ENCODE results near the gene ZCCHC14. TPM values are rescaled to one million over a fixed set of nuclear protein-coding genes. Genes with fewer than 3 reads are reported as not detected.

Gene ZCCHC14
- total RNA-seq, 1 donor from 2014 or later: 19.0 TPM

GRCh38 chr16:87356491-87356853, 136.4 kb downstream of the ZCCHC14 start:
- peaks cover 38% of the 10 kb centered on the region for H4K20me1 ChIP-seq (ENCODE audit: insufficient read depth, low read length)
- no peaks in the 10 kb centered on the region for H3K27me3 ChIP-seq (ENCODE audit: insufficient read depth, low read length)
- DNase-seq (ENCODE audit: low read depth): no peak
- no peak for FAIRE-seq
- no peak overlapping the region for H2AFZ ChIP-seq (ENCODE audit: low read depth, low read length)
- H3K27ac ChIP-seq (ENCODE audit: low read depth, low read length): no peak overlapping the region
- no peaks in the 10 kb centered on the region for H3K4me1 ChIP-seq (ENCODE audit: insufficient read depth, low read length)
- no peak overlapping the region for H3K9ac ChIP-seq (ENCODE audit: low read length)
- Mint-ChIP-seq H3K27me3 (ENCODE audit: low read depth, unreplicated experiment) (no peaks in the 10 kb centered on the region), H3K9me3 (ENCODE audit: unreplicated experiment) (no peaks in the 10 kb centered on the region), H3K4me1 (ENCODE audit: low read depth, unreplicated experiment) (peaks cover 5% of the 10 kb centered on the region), H3K36me3 (ENCODE audit: low read depth, unreplicated experiment) (peaks cover 19% of the 10 kb centered on the region), H3K4me3 (ENCODE audit: unreplicated experiment) (no peak overlapping the region), H3K27ac (ENCODE audit: unreplicated experiment) (no peak overlapping the region)
- TF ChIP-seq EZH2 (IDR thresholded peaks at IDR 0.05; ENCODE audit: insufficient read depth, low read length): no peak
- TF ChIP-seq CTCF (IDR thresholded peaks at IDR 0.05; ENCODE audit: insufficient read depth, low read depth, low read length): no peak
- H3K4me3 ChIP-seq (ENCODE audit: insufficient read depth, low read depth, low read length): no peak overlapping the region
- H3K36me3 ChIP-seq (ENCODE audit: insufficient read depth, low read length): peaks cover 12% of the 10 kb centered on the region
- no peaks in the 10 kb centered on the region for H3K9me3 ChIP-seq (ENCODE audit: insufficient read depth, low read depth, low read length)
- peaks cover 12% of the 10 kb centered on the region for H3K79me2 ChIP-seq (ENCODE audit: insufficient read depth, low read length)
- H3K4me2 ChIP-seq (ENCODE audit: low read length): no peak overlapping the region

Other genes with a start within 250 kb of the ZCCHC14 start
- 3.3 and 3.6 TPM in 2 replicates for gene C16orf95, start 175.6 kb downstream of the ZCCHC14 start, total RNA-seq
- 33.4 and 34.9 TPM in 2 replicates for gene FBXO31, start 109.2 kb downstream of the ZCCHC14 start, total RNA-seq
- gene MAP1LC3B, start 100.7 kb downstream of the ZCCHC14 start, total RNA-seq: 206 and 221 TPM in 2 replicates
- 8.6 and 9.3 TPM in 2 replicates for gene JPH3, start 109.5 kb upstream of the ZCCHC14 start, total RNA-seq